Fibroblast of lung (primary cell): ENCODE measurements around the gene EHD3. TPM values are rescaled to one million over a fixed set of nuclear protein-coding genes. Genes with fewer than 3 reads are reported as not detected.

Source experiments
- DNase-seq, 2 donors: peaks; one replicate each; pipeline versions ENCODE4 v3.0.0 to v3.0.0-alpha.2; 2010; ENCODE audit warnings: low read depth in 2 of 2
- H2AFZ ChIP-seq: 2 replicates; pipeline ENCODE4 v1.5.1; 2012; ENCODE audit warnings: low read length, control low read depth, inconsistent platforms
- H3K27ac ChIP-seq: 2 replicates; pipeline ENCODE4 v1.5.1; 2011; ENCODE audit warnings: low read length, control low read depth; ENCODE audit not compliant: insufficient read depth
- H3K27me3 ChIP-seq: 2 replicates; pipeline ENCODE4 v1.5.1; 2011; ENCODE audit warnings: mild to moderate bottlenecking, low read length; ENCODE audit not compliant: control insufficient read depth, insufficient read depth
- H3K36me3 ChIP-seq: 2 replicates; pipeline ENCODE4 v1.5.1; 2011; ENCODE audit warnings: low read length; ENCODE audit not compliant: control insufficient read depth, insufficient read depth
- H3K4me1 ChIP-seq: 2 replicates; pipeline ENCODE4 v1.5.1; 2011; ENCODE audit warnings: low read length; ENCODE audit not compliant: control insufficient read depth, insufficient read depth; ENCODE audit errors: extremely low read depth
- H3K4me2 ChIP-seq: 2 replicates; pipeline ENCODE4 v1.5.1; 2011; ENCODE audit warnings: low read length, control low read depth; ENCODE audit not compliant: insufficient read depth; ENCODE audit errors: extremely low read depth
- H3K4me3 ChIP-seq, 4 experiments: fragments of 200-600 bp in 1 of 4; sonication (generic) in 1 of 4; replicated peaks in 1 of 4; 2 replicates each; pipeline ENCODE4 v1.5.1; 2011 to 2016; ENCODE audit warnings: low read length in 4 of 4, low read depth in 3 of 4, mild to moderate bottlenecking in 3 of 4, control low read depth in 2 of 4, inconsistent platforms in 1 of 4, mixed read lengths in 1 of 4; ENCODE audit not compliant: insufficient read depth in 1 of 4; ENCODE audit errors: control extremely low read depth in 1 of 4
- H3K79me2 ChIP-seq: 2 replicates; pipeline ENCODE4 v1.5.1; 2012; ENCODE audit warnings: mild to moderate bottlenecking, low read length, inconsistent platforms; ENCODE audit not compliant: control insufficient read depth, insufficient read depth
- H3K9ac ChIP-seq: 2 replicates; pipeline ENCODE4 v1.5.1; 2011; ENCODE audit warnings: mild to moderate bottlenecking, low read length, control low read depth; ENCODE audit not compliant: insufficient read depth
- H3K9me3 ChIP-seq: 2 replicates; pipeline ENCODE4 v1.5.1; 2012; ENCODE audit warnings: low read depth, low read length; ENCODE audit not compliant: control insufficient read depth, insufficient read depth
- H4K20me1 ChIP-seq: 2 replicates; pipeline ENCODE4 v1.5.1; 2011; ENCODE audit warnings: low read length; ENCODE audit not compliant: control insufficient read depth, insufficient read depth; ENCODE audit errors: extremely low read depth
- EZH2 ChIP-seq: IDR thresholded peaks from 2 replicates; pipeline ENCODE4 v1.5.1; 2012; ENCODE audit warnings: low read length, control low read depth, mild to moderate bottlenecking; ENCODE audit errors: missing control alignments
- polyA plus RNA-seq, 2 donors: library from polyadenylated mRNA; depleted of rRNA in 1 of 2; stranded (reverse) in 1 of 2; unstranded in 1 of 2; fragments of >200 nt; gene quantifications; 2 replicates each; pipeline ENCODE4 v1.2.1, GENCODE V29; 2011 to 2012; ENCODE audit warnings: missing spikeins in 1 of 2
- total RNA-seq: library from RNA; depleted of rRNA; stranded (reverse); fragments of >200 nt; gene quantifications from 2 replicates; pipeline ENCODE4 v1.2.1, GENCODE V29; 2014
- TF ChIP-seq, protein P1 (sequence below), 2 donors: IDR thresholded peaks in 1 of 2; conservative IDR thresholded peaks in 1 of 2; 1 replicate in 1 of 2; 2 replicates in 1 of 2; pipeline ENCODE4 v1.5.1; 2011 to 2012; ENCODE audit warnings: low read length in 2 of 2, control low read depth in 1 of 2, inconsistent platforms in 1 of 2, low read depth in 1 of 2, mild to moderate bottlenecking in 1 of 2

The EHD3 gene
- total and polyA plus RNA-seq, 2 donors (not counting 1 experiment from before 2014, with no cell fraction given) = 30.6 to 37.5 TPM

DNA sequence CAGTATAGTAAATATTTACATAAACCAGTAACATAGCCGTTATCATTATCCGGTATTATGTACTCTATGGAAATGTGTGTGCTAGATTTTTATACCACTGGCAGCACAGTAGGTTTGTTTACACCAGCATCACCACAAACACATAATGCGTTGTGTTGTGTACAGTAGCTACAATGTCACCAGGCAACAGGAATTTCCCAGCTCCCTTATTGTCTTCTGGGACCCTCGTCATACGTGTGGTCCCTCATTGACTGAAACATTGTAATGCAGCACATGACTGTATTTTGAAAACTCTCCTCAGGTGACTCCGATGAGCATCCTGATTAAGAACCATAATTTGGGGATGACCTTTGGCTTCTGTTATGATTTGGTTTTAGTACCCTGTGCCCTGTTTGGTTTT lies 31.3 kb downstream of the EHD3 start:
- DNase-seq = no peak
- Histone ChIP-seq H2AFZ (no peak overlapping the region), H3K4me1 (peaks cover 2% of the 10 kb centered on the region), H4K20me1 (no peaks in the 10 kb centered on the region), H3K4me3 (no peak overlapping the region), H3K36me3 (peaks cover 8% of the 10 kb centered on the region), H3K79me2 (no peaks in the 10 kb centered on the region), H3K4me2 (no peak overlapping the region), H3K9me3 (no peaks in the 10 kb centered on the region), H3K9ac (no peak overlapping the region), H3K27me3 (no peaks in the 10 kb centered on the region), H3K27ac (no peak overlapping the region)
- TF ChIP-seq EZH2 = no peak
- TF ChIP-seq, protein P1, sequence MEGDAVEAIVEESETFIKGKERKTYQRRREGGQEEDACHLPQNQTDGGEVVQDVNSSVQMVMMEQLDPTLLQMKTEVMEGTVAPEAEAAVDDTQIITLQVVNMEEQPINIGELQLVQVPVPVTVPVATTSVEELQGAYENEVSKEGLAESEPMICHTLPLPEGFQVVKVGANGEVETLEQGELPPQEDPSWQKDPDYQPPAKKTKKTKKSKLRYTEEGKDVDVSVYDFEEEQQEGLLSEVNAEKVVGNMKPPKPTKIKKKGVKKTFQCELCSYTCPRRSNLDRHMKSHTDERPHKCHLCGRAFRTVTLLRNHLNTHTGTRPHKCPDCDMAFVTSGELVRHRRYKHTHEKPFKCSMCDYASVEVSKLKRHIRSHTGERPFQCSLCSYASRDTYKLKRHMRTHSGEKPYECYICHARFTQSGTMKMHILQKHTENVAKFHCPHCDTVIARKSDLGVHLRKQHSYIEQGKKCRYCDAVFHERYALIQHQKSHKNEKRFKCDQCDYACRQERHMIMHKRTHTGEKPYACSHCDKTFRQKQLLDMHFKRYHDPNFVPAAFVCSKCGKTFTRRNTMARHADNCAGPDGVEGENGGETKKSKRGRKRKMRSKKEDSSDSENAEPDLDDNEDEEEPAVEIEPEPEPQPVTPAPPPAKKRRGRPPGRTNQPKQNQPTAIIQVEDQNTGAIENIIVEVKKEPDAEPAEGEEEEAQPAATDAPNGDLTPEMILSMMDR (conservative IDR thresholded peaks at IDR 0.05 in 1 of 2, IDR thresholded peaks at IDR 0.05 in 1 of 2; ENCODE audit: low read depth in 1 of 2, low read length in 2 of 2) = no peak

DNA sequence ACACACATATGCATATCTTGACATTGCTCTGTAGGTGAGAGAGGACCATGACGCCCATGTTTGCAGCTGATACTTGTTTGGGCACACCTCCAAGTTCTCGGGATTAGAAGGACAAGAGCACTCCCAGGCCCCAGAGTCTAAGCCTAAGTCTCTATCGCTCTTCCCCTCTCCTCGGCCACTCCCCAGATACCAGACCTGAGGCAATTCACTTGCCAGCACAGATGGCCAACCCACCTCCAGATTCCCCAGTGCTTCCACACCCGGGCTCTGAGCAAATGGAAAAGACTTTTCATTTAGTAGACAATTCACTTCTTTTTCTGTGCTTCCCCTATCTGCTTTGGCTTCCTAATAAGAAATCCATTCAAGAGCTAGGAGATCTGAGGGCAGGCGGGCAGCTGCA lies 32.9 kb downstream of the EHD3 start:
- DNase-seq = no peak
- no peaks in the 10 kb centered on the region for H4K20me1 ChIP-seq
- no peaks in the 10 kb centered on the region for H3K79me2 ChIP-seq
- H3K36me3 ChIP-seq = peaks cover 5% of the 10 kb centered on the region
- no peak overlapping the region for H2AFZ ChIP-seq
- H3K4me1 ChIP-seq = peaks cover 5% of the 10 kb centered on the region
- H3K9me3 ChIP-seq = no peaks in the 10 kb centered on the region
- H3K27me3 ChIP-seq = no peaks in the 10 kb centered on the region
- H3K27ac ChIP-seq = no peak overlapping the region
- TF ChIP-seq, protein P1 (conservative IDR thresholded peaks at IDR 0.05 in 1 of 2, IDR thresholded peaks at IDR 0.05 in 1 of 2; ENCODE audit: low read depth in 1 of 2, low read length in 2 of 2) = no peak
- no peak for TF ChIP-seq EZH2
- no peak overlapping the region for H3K9ac ChIP-seq
- H3K4me3 ChIP-seq = no peak overlapping the region
- H3K4me2 ChIP-seq = no peak overlapping the region

DNA sequence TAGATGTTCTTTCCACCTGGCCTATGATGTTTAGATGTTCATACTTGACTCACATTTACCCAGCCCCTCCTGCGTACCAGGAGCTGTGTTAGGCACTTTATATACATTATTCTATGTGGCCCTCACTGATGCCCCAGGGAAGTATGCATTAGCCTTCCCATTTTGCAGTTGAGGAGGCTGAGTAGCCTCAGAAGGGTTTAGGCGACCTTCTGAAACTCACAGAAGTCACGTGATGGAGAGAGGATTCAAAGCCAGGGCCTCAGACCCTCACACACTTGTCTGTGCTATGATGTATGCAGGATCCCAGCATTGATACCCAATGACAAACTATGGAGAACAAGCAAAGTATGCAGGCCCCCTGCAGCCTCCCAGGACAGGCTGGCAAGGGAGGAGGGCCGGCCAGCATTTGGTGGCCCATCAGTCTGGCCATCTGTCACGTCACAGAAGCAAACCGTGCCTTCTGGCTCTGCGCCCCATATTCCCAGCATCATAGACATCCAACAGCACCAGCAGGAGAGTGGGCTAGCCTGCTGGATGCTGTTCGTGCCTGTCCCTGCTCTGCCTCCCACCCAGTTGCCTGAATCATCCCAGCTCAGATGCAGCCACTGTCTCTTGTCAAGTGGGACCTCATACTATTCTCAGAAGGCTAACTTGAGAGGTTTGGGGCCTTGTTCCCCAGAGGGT lies 33.6 kb downstream of the EHD3 start:
- DNase-seq = no peak
- no peak overlapping the region for H2AFZ ChIP-seq
- no peaks in the 10 kb centered on the region for H3K27me3 ChIP-seq
- H3K9me3 ChIP-seq = no peaks in the 10 kb centered on the region
- TF ChIP-seq EZH2 = no peak
- TF ChIP-seq, protein P1 (conservative IDR thresholded peaks at IDR 0.05 in 1 of 2, IDR thresholded peaks at IDR 0.05 in 1 of 2; ENCODE audit: low read depth in 1 of 2, low read length in 2 of 2) = no peak
- H3K4me3 ChIP-seq = no peak overlapping the region
- H3K9ac ChIP-seq = no peak overlapping the region
- no peaks in the 10 kb centered on the region for H4K20me1 ChIP-seq
- H3K4me2 ChIP-seq = no peak overlapping the region
- peaks cover 4% of the 10 kb centered on the region for H3K36me3 ChIP-seq
- H3K27ac ChIP-seq = no peak overlapping the region
- no peaks in the 10 kb centered on the region for H3K79me2 ChIP-seq
- peaks cover 5% of the 10 kb centered on the region for H3K4me1 ChIP-seq
